GM12878 (cell line): ENCODE data around the gene CD55. TPM values are rescaled to one million over a fixed set of nuclear protein-coding genes. Genes with fewer than 3 reads are reported as not detected.

ENCODE experiments used
- ATAC-seq: fragments of 200-7000 bp; cut with Tn5 transposase; 3 replicates; pipeline ENCODE4 v1.9.1; 2020; ENCODE audit warnings: mild to moderate bottlenecking, moderate library complexity
- BruUV-seq: library from RNA; stranded (reverse); fragments of 400-500 nt; replicated peaks from 2 replicates; lab custom pipeline; 2021; lab: Mats Ljungman, UMichigan
- CTCF ChIA-PET: fragments of 300-600 bp; sonication (Branson Sonifier 250); formaldehyde crosslinking; extraction: SDS; loops from one replicate; lab custom pipeline; 2021; ENCODE audit warnings: inconsistent platforms; lab: Yijun Ruan, JAX
- POLR2A ChIA-PET: fragments of 350-600 bp; formaldehyde crosslinking; extraction: SDS; loops from one replicate; lab custom pipeline; 2021; ENCODE audit warnings: inconsistent platforms; lab: Charles Lee
- RAD21 ChIA-PET: fragments of 300-600 bp; sonication (Branson Sonifier 250); formaldehyde crosslinking; loops from one replicate; lab custom pipeline; 2023; ENCODE audit warnings: antibody characterized with exemption; ENCODE audit not compliant: unreplicated experiment; lab: Charles Lee
- SMC1A ChIA-PET: fragments of 300-600 bp; sonication (Branson Sonifier 250); formaldehyde crosslinking; loops from one replicate; lab custom pipeline; 2023; ENCODE audit not compliant: unreplicated experiment, uncharacterized antibody; lab: Charles Lee
- DNase-seq: peaks from one replicate; pipeline ENCODE4 v3.0.0-alpha.2; 2011; ENCODE audit warnings: low read depth, low spot score
- FAIRE-seq: peaks from 3 replicates; lab custom pipeline; 2011; peaks lifted over from hg19 to GRCh38; lab: Jason Lieb, UNC
- H2AFZ ChIP-seq: 2 replicates; pipeline ENCODE4 v1.6.0; 2011; ENCODE audit warnings: low read depth, low read length, control low read depth; ENCODE audit not compliant: control insufficient read depth
- H3K27ac ChIP-seq: 2 replicates; pipeline ENCODE4 v1.5.1; 2011; ENCODE audit warnings: control low read depth; ENCODE audit not compliant: control insufficient read depth, insufficient read depth
- H3K27me3 ChIP-seq, 2 experiments: replicated peaks in 1 of 2; 2 replicates each; pipeline versions ENCODE4 v1.6.0 to v1.6.1; 2011; ENCODE audit warnings: low read length in 1 of 2; ENCODE audit not compliant: control insufficient read depth in 2 of 2, insufficient read depth in 2 of 2
- H3K36me3 ChIP-seq, 2 experiments: 2 replicates each; pipeline ENCODE4 v1.5.1; 2011; ENCODE audit warnings: low read length in 1 of 2; ENCODE audit not compliant: control insufficient read depth in 2 of 2, insufficient read depth in 2 of 2
- H3K4me1 ChIP-seq: 2 replicates; pipeline ENCODE4 v1.6.1; 2011; ENCODE audit warnings: mild to moderate bottlenecking, low read length, moderate library complexity, mixed read lengths; ENCODE audit not compliant: control insufficient read depth, insufficient read depth
- H3K4me2 ChIP-seq: 2 replicates; pipeline ENCODE4 v1.6.0; 2011; ENCODE audit warnings: control low read depth; ENCODE audit not compliant: control insufficient read depth, insufficient read depth
- H3K4me3 ChIP-seq: fragments of 200-600 bp; sonication (generic); 2 replicates; pipeline ENCODE4 v1.5.1; 2016
- H3K79me2 ChIP-seq: 2 replicates; pipeline ENCODE4 v1.6.0; 2011; ENCODE audit warnings: low read length; ENCODE audit not compliant: control insufficient read depth, insufficient read depth
- H3K9ac ChIP-seq: 2 replicates; pipeline ENCODE4 v1.8.0; 2011; ENCODE audit warnings: low read length, control low read depth, mixed read lengths; ENCODE audit not compliant: control insufficient read depth, insufficient read depth
- H3K9me3 ChIP-seq: replicated peaks from 3 replicates; pipeline ENCODE4 v1.5.1; 2011; ENCODE audit warnings: mild to moderate bottlenecking, low read length; ENCODE audit not compliant: control insufficient read depth, insufficient read depth
- H4K20me1 ChIP-seq: 2 replicates; pipeline ENCODE4 v1.6.0; 2011; ENCODE audit not compliant: control insufficient read depth, insufficient read depth
- ASH2L ChIP-seq: fragments of 300-600, 200-600 bp; sonication (generic); IDR thresholded peaks from 2 replicates; pipeline ENCODE4 v1.6.1; 2017; ENCODE audit warnings: low read depth, mild to moderate bottlenecking, borderline replicate concordance
- BMI1 ChIP-seq: fragments of 450-650 bp; IDR thresholded peaks from 2 replicates; pipeline ENCODE4 v1.6.1; 2016; ENCODE audit warnings: mild to moderate bottlenecking, moderate library complexity, borderline replicate concordance
- CBFB ChIP-seq: IDR thresholded peaks from 2 replicates; pipeline ENCODE4 v1.6.1; 2016; ENCODE audit warnings: antibody characterized with exemption, low read depth
- DPF2 ChIP-seq: fragments of 450-650 bp; IDR thresholded peaks from 2 replicates; pipeline ENCODE4 v1.6.1; 2017; ENCODE audit warnings: mild to moderate bottlenecking
- GABPA ChIP-seq: IDR thresholded peaks from 2 replicates; pipeline ENCODE4 v1.6.1; 2014; ENCODE audit warnings: antibody characterized with exemption, low read depth, mild to moderate bottlenecking, inconsistent platforms
- PAX8 ChIP-seq: fragments of 450-650 bp; IDR thresholded peaks from 2 replicates; pipeline ENCODE4 v1.6.1; 2017; ENCODE audit warnings: mild to moderate bottlenecking, moderate library complexity
- RUNX3 ChIP-seq: IDR thresholded peaks from 2 replicates; pipeline ENCODE4 v1.6.1; 2012; ENCODE audit warnings: low read length, inconsistent platforms
- WGBS: methylation state at CpG from one replicate; pipeline ENCODE4 v1.1.6; 2016; ENCODE audit warnings: low lambda C conversion rate; ENCODE audit not compliant: insufficient replicate concordance, insufficient coverage; ENCODE audit errors: missing lambda C conversion rate; 5-methylcytosine and 5-hydroxymethylcytosine counted together
- in situ Hi-C: fragments of 300-500 bp; cut with MboI; formaldehyde crosslinking; loops from 9 replicates; pipeline ENCODE4 v1.14.3; 2018; ENCODE audit warnings: mixed read lengths
- intact Hi-C: fragments of 100-400 bp; cut with micrococcal nuclease; formaldehyde crosslinking; loops from one replicate; pipeline ENCODE4 v1.14.2; 2022; ENCODE audit not compliant: unreplicated experiment
- polyA plus RNA-seq, 11 experiments: library from polyadenylated mRNA; depleted of rRNA in 4 of 11; unstranded in 6 of 11; stranded (reverse) in 5 of 11; fragments of >200 nt; fragmentation: Nextera tagmentation in 4 of 11; fragmentation: Illumina TruSeq in 1 of 11; extraction: Ambion mirVana in 4 of 11; extraction: Trizol in 1 of 11; gene quantifications; 1 replicate in 1 of 11; 2 replicates in 10 of 11; pipeline versions ENCODE4 v1.2.1 to v1.2.3, GENCODE V29; 2011 to 2016; ENCODE audit warnings: inconsistent platforms in 2 of 11, missing spikeins in 2 of 11, low read depth in 1 of 11
- total RNA-seq, 4 experiments: library from RNA; depleted of rRNA in 3 of 4; stranded (reverse); fragments of >200 nt in 3 of 4; fragmentation: Illumina TruSeq in 1 of 4; extraction: Trizol in 1 of 4; gene quantifications; 2 replicates each; pipeline versions ENCODE4 v1.2.1 to v1.2.3, GENCODE V29; 2013 to 2021

Gene CD55
- total and polyA plus RNA-seq, 10 of the 15 experiments (the other 5 are each of a cell fraction or from before 2014, with no cell fraction given): 5.2 to 46.5 (median 15.1) TPM

DNA sequence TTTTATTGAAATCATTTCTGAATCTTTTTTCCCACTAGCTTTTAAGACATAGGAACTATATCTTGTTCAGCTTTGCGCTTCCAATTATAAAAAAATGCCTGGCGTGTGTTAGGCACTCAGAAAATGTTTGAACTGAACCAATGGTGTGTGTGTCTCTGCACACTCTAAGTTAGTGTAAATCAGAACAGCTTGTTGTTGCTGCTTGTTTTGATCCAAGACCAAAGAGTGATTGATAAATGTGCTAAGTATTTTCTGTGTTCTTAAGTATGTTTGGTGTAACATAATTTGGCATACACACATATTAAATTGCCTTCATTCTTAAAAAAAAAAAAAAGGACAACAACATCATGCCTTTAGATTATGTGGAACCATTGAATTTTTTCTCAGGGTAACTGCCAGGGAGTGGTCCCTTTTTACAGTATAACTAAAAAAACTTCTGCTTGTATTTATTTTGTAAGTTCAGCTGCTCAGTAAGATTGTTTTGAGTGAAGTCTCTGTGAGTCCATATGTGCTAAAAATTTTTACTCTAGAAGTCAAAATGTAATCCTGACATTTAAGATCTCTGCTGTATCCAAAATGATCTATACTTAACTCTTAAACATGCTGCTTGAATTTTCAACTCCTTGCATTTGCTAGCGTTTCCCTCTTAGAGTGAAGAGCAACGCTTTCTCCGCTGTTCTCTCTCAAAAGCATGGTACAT, 8.7 kb downstream of the CD55 start:
- FAIRE-seq (no peak), ATAC-seq (no peak), DNase-seq (no peak)
- Histone ChIP-seq H2AFZ (no peak overlapping the region), H4K20me1 (no peaks in the 10 kb centered on the region), H3K4me1 (peaks cover 23% of the 10 kb centered on the region), H3K79me2 (no peaks in the 10 kb centered on the region; the same call in 1 of the 2 replicates), H3K27ac (no peak overlapping the region), H3K27me3 (no peaks in the 10 kb centered on the region), H3K9ac (no peak overlapping the region), H3K4me3 (no peak overlapping the region), H3K36me3 (peaks cover 1 to 15% of the 10 kb centered on the region in 2 experiments; a peak in 1 of 4 replicates), H3K4me2 (no peak overlapping the region), H3K9me3 (peaks cover 19% of the 10 kb centered on the region)
- intact Hi-C loops (no loop called here), in situ Hi-C loops (loop anchor here (10.0 kb wide), 1 partner anchor 405 kb away; the partner anchor contains the start of gene FCMR)
- 77% methylated on average over 5 of the region's 5 CpGs for WGBS
- POLR2A ChIA-PET: interaction anchor here (1.1 kb wide), 1 partner anchor 83 kb away, joined by 3 read pairs; no protein-coding TSS in a partner anchor
- CTCF ChIA-PET: interaction anchor here (0.6 to 1.1 kb wide), 3 partner anchors 9 to 168 kb away, joined by 3 to 4 read pairs (median 4); partner anchors contain the start of gene CD55
- RAD21 ChIA-PET: interaction anchor here (1.1 kb wide), 1 partner anchor 9 kb away, joined by 5 read pairs; the partner anchor contains the start of gene CD55
- TF ChIP-seq CBFB: no peak
- no peak for TF ChIP-seq RUNX3
- no peak for TF ChIP-seq PAX8
- TF ChIP-seq DPF2: no peak
- TF ChIP-seq ASH2L: no peak
- TF ChIP-seq BMI1: no peak
- no peak for TF ChIP-seq GABPA
- SMC1A ChIA-PET: interaction anchor here (0.9 to 7.0 kb wide), 2 partner anchors 8 to 70 kb away, joined by 3 to 144 read pairs; partner anchors contain the start of gene CD55
- BruUV-seq: no TSS peak
